Brain pericyte (primary cell): ENCODE measurements around the gene MAST4.

ENCODE experiments used
- DNase-seq: peaks from one replicate; pipeline ENCODE4 v3.0.0-alpha.2; 2012; ENCODE audit warnings: low read depth, low spot score

Gene MAST4

GRCh38 chr5:67019065-67019845, 423.1 kb downstream of the MAST4 start:
- DNase-seq = no peak

DNA sequence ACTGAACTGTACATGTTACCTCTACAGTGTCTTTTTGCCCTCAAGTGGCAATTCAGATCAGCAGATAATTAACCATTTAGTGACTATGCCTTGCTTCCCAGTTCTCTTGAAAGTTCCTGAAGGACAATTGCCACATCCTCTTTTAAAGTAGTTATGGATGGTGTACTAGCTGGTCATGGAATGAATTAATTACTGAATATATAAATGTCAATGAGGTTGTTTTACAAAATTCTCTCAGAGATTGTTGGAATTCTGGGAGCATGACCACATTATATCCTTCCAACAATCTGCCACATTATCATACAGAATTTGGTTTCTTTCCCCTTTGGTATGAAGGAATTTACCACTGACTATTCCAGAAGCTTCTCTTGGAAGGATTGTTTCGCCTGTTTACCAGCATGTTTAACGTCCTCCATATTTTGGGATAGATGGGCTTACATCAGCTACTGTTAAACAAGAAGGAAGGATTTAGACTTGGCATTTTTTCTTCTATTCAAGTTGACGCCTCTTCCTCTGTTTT, 424.0 kb downstream of the MAST4 start:
- no peak for DNase-seq

GRCh38 chr5:67021031-67021430, 424.8 kb downstream of the MAST4 start:
- no peak for DNase-seq

DNA sequence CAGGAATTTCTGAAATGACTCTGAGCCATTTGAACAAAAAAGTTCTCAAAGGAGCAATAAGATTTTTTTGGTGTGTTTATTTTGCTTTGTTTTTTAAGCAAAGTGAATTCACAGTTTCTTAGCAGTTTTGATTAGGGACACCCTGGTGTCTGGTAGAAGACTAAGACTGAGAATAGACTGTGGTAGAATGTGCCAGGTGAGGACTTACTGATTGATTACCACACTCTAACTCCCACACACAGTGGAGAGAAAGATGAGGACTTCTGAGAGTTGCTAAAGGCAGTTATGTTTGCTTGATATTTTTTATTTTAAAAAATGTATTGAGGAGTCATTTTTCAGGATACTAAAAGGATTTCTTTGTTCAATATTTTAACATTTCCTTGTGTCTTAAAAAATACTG, 425.3 kb downstream of the MAST4 start:
- DNase-seq = no peak

DNA sequence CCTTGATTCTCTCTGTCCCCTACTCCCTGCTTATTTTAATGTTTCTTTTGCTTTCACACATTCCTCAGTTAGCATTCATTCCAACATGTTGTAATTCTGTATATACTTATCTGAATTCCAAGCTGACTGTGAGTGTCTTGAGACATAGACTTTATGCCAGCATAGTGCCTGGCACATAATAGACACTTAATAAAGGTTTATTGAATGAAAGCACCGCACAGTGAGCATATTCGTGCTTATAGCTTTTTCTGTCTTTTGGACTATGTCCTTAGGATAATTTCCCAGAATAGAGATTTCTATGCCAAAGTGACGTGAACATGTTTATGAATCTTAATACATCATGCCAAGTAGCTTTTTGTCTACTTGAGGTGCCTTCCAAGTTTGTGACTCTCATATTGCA, 425.8 kb downstream of the MAST4 start:
- DNase-seq = no peak

DNA sequence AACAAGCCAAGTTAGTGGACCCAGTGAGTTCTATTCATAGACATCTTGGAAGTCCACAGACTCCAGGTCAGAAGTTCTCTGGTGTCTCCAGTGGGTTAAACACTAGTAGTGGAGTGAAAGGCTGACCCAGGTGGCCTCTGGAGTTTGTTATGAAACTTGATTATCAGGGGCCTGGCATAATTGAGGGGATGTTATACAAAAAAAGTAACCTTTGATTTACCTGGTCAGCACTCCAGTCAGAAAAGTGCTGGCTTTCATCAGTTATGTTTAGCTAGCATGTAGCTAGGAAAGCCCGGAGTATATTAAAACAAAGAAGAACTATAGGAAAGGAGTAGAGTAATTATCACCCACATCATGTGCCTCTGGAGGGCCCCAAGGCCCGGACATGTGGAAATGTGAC, 429.3 kb downstream of the MAST4 start:
- DNase-seq = no peak

- no peak for DNase-seq
These were observed 430.1 kb downstream of the MAST4 start for GRCh38 chr5:67026278-67026677.

DNA sequence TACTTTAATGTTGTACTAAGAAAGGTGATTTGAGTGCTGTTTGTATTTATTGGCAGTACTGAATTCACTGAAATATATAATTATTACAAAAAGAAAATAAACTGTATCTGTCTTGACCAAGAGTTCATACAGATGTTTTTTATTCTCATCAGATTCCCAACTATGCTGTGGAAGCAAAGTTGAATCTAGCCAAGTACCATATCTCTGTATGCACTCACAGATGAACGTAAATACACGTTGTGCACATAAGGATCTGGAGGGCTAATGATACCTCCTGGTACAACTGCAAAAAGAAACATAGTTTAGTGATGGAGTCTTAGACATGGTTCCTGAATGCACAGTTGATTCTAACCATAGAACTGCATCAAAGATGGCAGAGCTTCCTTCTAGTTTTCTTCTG, 431.0 kb downstream of the MAST4 start:
- DNase-seq = no peak

DNA sequence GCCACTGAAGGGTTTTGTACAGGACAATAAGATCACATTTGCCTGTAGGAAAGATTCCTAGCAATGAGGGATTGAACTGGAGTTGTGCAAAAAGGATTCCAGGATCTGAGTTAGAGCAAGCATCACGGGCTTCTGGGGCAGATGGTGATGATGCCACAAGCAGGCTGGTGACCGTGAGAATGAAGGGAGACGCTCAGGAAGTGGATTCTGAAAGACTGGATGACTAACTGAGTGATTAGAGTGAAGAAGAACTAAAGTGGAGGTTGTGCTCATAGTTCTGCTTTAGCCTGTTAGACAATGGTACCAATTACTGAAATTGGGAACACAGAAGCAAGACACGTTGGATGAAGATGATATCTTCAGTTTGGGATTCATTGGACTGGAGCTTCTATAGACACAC, 432.2 kb downstream of the MAST4 start:
- no peak for DNase-seq

- DNase-seq = no peak
These were observed 432.7 kb downstream of the MAST4 start for GRCh38 chr5:67028941-67029340.

GRCh38 chr5:67029481-67029880, 433.3 kb downstream of the MAST4 start:
- DNase-seq = no peak

- no peak for DNase-seq
These were observed 434.3 kb downstream of the MAST4 start for GRCh38 chr5:67030289-67031056.

DNA sequence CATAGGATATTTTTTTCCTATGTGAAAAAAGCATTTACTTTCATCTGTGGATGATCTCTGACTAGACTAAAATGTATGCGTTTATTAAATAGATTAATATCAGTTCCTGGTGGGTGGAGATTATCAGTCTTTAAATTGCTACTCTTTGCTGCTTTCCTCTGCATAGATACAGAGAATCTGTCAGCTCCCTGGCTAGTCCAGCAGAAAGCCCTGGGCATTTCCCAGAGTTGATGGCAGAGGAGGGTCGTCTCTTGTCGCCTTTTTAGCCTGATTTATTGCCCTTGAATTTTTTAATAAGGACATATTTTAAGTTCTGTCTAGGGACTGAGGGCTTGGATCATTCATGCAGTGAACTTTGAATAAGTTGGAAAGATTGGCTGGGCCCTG, 434.9 kb downstream of the MAST4 start:
- DNase-seq = no peak

- no peak for DNase-seq
These were observed 435.5 kb downstream of the MAST4 start for GRCh38 chr5:67031692-67032091.

DNA sequence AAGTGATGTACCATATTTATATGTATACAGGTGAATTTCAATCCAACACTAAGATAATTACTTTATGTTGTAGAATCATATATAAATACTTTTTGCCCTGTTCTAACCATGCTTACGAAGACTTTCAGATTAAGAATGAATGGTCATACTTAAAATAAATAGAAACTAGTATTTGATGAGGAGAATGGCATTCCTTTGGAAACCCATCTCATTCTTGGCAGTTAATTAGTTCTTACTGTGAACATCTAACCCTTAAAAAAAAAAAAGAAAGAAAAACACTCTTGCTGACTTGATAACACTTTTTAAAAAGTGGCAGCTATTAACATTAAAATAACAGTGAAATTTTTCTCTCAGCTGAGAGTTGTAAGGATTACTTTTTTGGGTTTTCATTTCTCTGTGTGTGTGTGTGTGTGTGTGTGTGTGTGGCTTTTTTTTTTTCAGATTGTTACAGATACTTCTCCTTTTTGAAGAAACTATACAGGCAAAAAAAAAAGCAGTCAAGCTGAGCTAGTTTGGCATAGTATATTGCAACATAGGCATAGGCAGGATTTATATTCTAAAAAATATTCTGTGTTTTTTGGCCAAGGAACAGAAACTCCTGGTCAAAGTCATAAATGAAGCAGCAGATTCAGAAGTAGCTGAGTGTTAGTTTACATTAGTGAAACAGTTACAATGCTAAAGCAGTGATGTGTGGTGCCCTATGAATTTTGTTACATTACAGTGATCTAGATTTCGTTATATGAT, 436.9 kb downstream of the MAST4 start:
- DNase-seq = no peak

- no peak for DNase-seq
These were observed 437.9 kb downstream of the MAST4 start for GRCh38 chr5:67033880-67034651.

GRCh38 chr5:67035098-67035740, 439.0 kb downstream of the MAST4 start:
- DNase-seq = no peak

DNA sequence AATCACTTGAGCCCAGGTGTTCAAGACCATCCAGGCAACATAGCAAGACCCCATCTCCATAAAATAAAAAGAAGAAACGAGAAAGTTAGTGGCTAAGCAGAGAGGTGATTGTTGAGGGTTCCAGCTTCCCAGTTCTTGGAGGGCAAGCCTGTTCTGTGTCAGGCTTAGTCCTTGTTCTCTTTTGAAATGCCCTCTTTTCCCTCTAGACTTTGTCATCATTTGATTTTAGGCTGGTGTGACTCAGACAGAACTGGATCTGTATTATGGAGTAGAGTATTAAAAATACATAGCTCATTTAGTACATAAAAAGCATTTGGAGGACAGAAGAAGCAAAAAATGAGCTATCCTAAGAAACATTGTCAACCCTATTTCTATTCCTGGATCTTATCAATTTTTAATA, 441.0 kb downstream of the MAST4 start:
- no peak for DNase-seq

DNA sequence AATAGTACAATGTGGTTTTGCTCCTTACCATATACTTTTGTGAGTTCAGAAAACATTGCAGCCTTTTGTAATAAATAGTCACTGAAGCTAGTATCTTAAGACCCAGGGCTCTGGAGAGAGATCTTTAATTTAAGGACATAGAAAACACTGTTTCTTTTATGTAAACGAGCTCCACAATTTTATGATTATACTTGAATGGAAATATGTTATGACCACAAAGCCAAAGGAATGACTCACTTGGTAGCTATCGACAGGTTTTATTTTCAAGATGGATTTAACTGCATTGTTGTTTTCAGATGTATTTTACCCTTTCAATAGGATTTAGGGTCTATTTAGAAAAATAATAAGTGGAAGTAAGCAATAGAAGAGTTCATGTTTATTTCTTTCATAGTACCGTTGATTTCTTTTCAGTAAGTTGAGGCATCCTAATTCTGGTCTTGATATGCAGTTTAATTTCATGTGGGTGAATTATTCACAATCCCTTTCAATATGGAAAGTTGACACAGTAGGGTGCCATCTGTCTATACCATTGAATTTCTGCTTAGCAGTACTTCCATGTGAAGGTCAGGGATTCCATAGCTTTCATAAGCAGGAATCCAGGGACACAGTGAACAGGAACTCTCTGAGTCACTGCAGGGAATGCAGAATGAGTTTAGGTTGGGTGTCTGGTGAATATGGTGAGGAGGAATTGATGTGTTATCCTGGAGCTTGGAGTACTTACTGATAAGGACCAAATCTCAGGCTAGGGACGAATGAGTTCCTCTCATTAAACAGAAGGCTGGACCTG, 442.8 kb downstream of the MAST4 start:
- DNase-seq = no peak
